Mesenchymal stem cell (in vitro differentiated cells and primary cell): ENCODE results near the gene CEP68.
A peak's percentile ranks its signal among the peaks of the same experiment; 100 is the strongest.

ENCODE experiments used
- DNase-seq: peaks from one replicate; pipeline ENCODE4 v3.0.0-alpha.2; 2013
- H2AFZ ChIP-seq: one replicate; pipeline ENCODE4 v1.6.1; 2013; ENCODE audit warnings: low read depth, mild to moderate bottlenecking, control low read depth, inconsistent platforms, low read length, moderate library complexity
- H2AK5ac ChIP-seq: 2 replicates; pipeline ENCODE4 v1.6.1; 2013; ENCODE audit warnings: low read length, moderate library complexity, mild to moderate bottlenecking, inconsistent platforms; ENCODE audit not compliant: severe bottlenecking
- H2BK120ac ChIP-seq: one replicate; pipeline ENCODE4 v1.6.1; 2013; ENCODE audit warnings: low read depth, mild to moderate bottlenecking, inconsistent platforms, low read length, moderate library complexity
- H2BK12ac ChIP-seq, 2 experiments: one replicate each; pipeline ENCODE4 v1.6.1; 2013; ENCODE audit warnings: inconsistent platforms in 2 of 2, low read length in 2 of 2, mild to moderate bottlenecking in 2 of 2, moderate library complexity in 2 of 2, control low read depth in 1 of 2
- H2BK15ac ChIP-seq: one replicate; pipeline ENCODE4 v1.6.1; 2013; ENCODE audit warnings: mild to moderate bottlenecking, low read depth, inconsistent platforms; ENCODE audit not compliant: poor library complexity, severe bottlenecking
- H2BK5ac ChIP-seq: 2 replicates; pipeline ENCODE4 v1.6.1; 2013; ENCODE audit warnings: low read depth, mild to moderate bottlenecking, low read length, control low read depth, inconsistent platforms; ENCODE audit not compliant: poor library complexity, severe bottlenecking
- H3K14ac ChIP-seq, 2 experiments: one replicate each; pipeline ENCODE4 v1.6.1; 2013; ENCODE audit warnings: inconsistent platforms in 2 of 2, low read length in 2 of 2, control low read depth in 1 of 2, mild to moderate bottlenecking in 1 of 2, moderate library complexity in 1 of 2
- H3K18ac ChIP-seq, 2 experiments: one replicate each; pipeline ENCODE4 v1.6.1; 2013; ENCODE audit warnings: inconsistent platforms in 2 of 2, low read length in 2 of 2, control low read depth in 1 of 2, low read depth in 1 of 2, mild to moderate bottlenecking in 1 of 2
- H3K23ac ChIP-seq, 2 experiments: one replicate each; pipeline ENCODE4 v1.6.1; 2013; ENCODE audit warnings: inconsistent platforms in 2 of 2, low read length in 2 of 2, mild to moderate bottlenecking in 2 of 2, moderate library complexity in 2 of 2, control low read depth in 1 of 2
- H3K27ac ChIP-seq: 2 replicates; pipeline ENCODE4 v1.5.1; 2013; ENCODE audit warnings: mild to moderate bottlenecking, moderate library complexity, low read length, control low read depth, inconsistent platforms; ENCODE audit not compliant: poor library complexity, severe bottlenecking
- H3K27me3 ChIP-seq, 2 experiments: 2 replicates each; pipeline versions ENCODE4 v1.6.1 to v1.7.0; 2013; ENCODE audit warnings: low read length in 2 of 2, mild to moderate bottlenecking in 2 of 2, moderate library complexity in 2 of 2, control low read depth in 1 of 2, inconsistent platforms in 1 of 2; ENCODE audit not compliant: control insufficient read depth in 1 of 2, insufficient read depth in 1 of 2
- H3K36me3 ChIP-seq, 2 experiments: 2 replicates each; pipeline versions ENCODE4 v1.6.1 to v1.7.0; 2013; ENCODE audit warnings: low read length in 2 of 2, control low read depth in 1 of 2, inconsistent platforms in 1 of 2, low read depth in 1 of 2, mild to moderate bottlenecking in 1 of 2; ENCODE audit not compliant: insufficient read depth in 2 of 2, control insufficient read depth in 1 of 2
- H3K4ac ChIP-seq, 2 experiments: one replicate each; pipeline ENCODE4 v1.6.1; 2013; ENCODE audit warnings: inconsistent platforms in 2 of 2, low read length in 2 of 2, mild to moderate bottlenecking in 2 of 2, moderate library complexity in 2 of 2, control low read depth in 1 of 2, low read depth in 1 of 2
- H3K4me1 ChIP-seq: 2 replicates; pipeline ENCODE4 v1.6.1; 2013; ENCODE audit warnings: low read depth, low read length, control low read depth; ENCODE audit not compliant: control insufficient read depth, insufficient read depth
- H3K4me2 ChIP-seq: 2 replicates; pipeline ENCODE4 v1.6.1; 2013; ENCODE audit warnings: low read length, mild to moderate bottlenecking, inconsistent platforms; ENCODE audit not compliant: poor library complexity, severe bottlenecking
- H3K4me3 ChIP-seq, 2 experiments: 2 replicates each; pipeline versions ENCODE4 v1.5.1 to v1.7.0; 2013; ENCODE audit warnings: low read length in 2 of 2, mild to moderate bottlenecking in 2 of 2, control low read depth in 1 of 2, low read depth in 1 of 2; ENCODE audit not compliant: insufficient read depth in 1 of 2
- H3K79me1 ChIP-seq: replicated peaks from 2 replicates; pipeline ENCODE4 v1.6.1; 2013; ENCODE audit warnings: mild to moderate bottlenecking, control low read depth, low read length, inconsistent platforms; ENCODE audit not compliant: poor library complexity, severe bottlenecking
- H3K9ac ChIP-seq: 2 replicates; pipeline ENCODE4 v1.7.0; 2013; ENCODE audit warnings: mild to moderate bottlenecking, low read length, moderate library complexity
- H3K9me3 ChIP-seq: 2 replicates; pipeline ENCODE4 v1.7.0; 2013; ENCODE audit warnings: mild to moderate bottlenecking, low read length; ENCODE audit not compliant: control insufficient read depth
- H4K8ac ChIP-seq: one replicate; pipeline ENCODE4 v1.6.1; 2013; ENCODE audit warnings: inconsistent platforms, mild to moderate bottlenecking, low read length, moderate library complexity
- H4K91ac ChIP-seq: one replicate; pipeline ENCODE4 v1.6.1; 2013; ENCODE audit warnings: mild to moderate bottlenecking, low read length, inconsistent platforms
- WGBS: methylation state at CpG from one replicate; pipeline ENCODE4 v1.1.7; 2013; ENCODE audit warnings: mixed read lengths; 5-methylcytosine and 5-hydroxymethylcytosine counted together

CEP68 gene

DNA sequence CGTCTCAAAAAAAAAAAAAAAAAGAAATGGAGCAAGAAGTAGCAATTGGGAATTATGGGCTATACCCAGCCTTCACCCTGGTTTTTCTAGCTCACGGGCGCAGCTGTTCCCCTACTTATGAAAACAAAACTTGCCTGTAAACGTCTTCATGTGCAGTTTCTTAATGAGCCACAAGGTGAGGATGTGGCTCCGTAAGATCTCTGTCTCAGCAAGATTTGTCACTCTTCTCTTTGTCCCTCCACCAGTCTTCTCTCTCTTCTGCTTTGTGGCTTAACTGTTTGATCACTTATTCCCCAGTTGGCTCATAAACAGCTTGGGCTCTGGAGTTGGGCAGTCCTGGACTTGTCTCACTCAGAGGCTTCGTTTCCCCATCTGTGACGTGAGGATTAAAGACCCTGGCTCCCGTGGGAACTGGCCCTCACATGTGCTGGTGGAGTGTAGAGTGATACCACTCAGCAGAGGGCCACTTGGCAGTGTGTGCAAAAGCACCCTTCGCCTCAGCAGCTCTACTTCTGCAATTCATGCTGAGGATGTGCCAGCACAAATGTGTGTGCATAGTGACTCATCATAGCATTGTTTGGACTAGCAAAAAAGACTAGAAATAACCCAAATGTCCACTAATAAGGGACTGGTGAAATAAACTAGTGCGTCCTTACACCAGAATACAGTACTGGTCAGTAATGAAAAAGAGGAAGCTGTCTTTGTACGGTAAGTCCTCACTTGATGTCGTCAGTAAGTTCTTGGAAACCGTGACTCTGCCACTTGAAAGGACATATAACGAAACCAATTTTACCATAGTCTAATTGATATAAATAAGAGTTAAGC, 8.7 kb downstream of the CEP68 start:
- H3K4me3 ChIP-seq = peak overlapping the region in 1 of 2 experiments; percentile 56
- no peak overlapping the region for H2BK5ac ChIP-seq
- H4K8ac ChIP-seq = no peak overlapping the region
- H3K23ac ChIP-seq = no peak overlapping the region
- no peak overlapping the region for H2BK120ac ChIP-seq
- peak overlapping the region; percentile 68 for H3K9ac ChIP-seq
- H3K27ac ChIP-seq = peak overlapping the region; percentile 22
- no peak overlapping the region for H4K91ac ChIP-seq
- no peak overlapping the region for H3K4ac ChIP-seq
- H3K36me3 ChIP-seq = peaks cover 12 to 13% of the 10 kb centered on the region in 2 experiments
- no peak overlapping the region for H2AFZ ChIP-seq
- H2BK15ac ChIP-seq = no peak overlapping the region
- no peak overlapping the region for H3K18ac ChIP-seq
- DNase-seq = peak; percentile 95
- peaks cover 20% of the 10 kb centered on the region for H3K4me1 ChIP-seq
- H2AK5ac ChIP-seq = no peak overlapping the region
- no peaks in the 10 kb centered on the region for H3K9me3 ChIP-seq
- peaks cover 45% of the 10 kb centered on the region for H3K79me1 ChIP-seq
- WGBS = 27% methylated on average over 10 of the region's 14 CpGs
- no peak overlapping the region for H3K14ac ChIP-seq
- peak overlapping the region; percentile 5 for H3K4me2 ChIP-seq
- H3K27me3 ChIP-seq = no peaks in the 10 kb centered on the region
- H2BK12ac ChIP-seq = peak overlapping the region in 1 of 2 experiments; percentile 4

DNA sequence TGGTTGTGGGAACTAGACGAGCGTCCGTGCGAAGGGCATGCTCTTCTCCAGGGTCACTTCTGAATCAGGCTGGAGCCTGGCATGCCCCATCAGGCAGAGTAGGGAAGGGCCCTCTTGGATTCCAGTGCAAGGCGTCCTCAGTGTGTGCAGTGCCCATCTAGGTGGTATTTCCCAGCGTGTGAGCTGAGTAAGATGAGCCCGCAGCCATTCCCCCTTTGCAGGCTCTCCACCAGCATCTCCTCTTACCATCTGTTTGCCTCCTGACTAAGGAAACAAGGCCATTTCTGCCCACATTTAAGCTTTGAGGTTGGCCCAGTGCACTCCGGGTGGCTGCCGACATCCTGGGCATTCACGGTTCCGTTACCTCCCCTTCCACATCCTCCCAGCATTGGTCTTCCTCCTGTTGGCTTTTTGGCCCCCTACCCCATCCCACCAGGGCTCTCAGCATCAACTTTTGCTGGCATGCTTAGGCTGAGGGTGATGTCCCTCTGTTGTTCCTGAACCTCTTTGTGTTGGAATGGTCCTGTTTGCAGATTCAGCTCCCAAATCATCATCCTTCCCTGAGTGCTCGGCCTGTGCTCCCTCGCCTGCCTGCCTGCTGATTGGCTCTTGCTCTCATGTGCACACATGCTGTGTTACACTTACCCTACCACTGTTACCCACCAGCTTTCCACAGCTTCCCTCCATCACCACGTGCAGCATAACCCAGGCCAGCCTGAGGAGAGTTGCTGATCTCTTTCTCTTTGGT, 11.8 kb downstream of the CEP68 start:
- Histone ChIP-seq H3K4ac (no peak overlapping the region), H2AK5ac (no peak overlapping the region), H3K4me2 (no peak overlapping the region), H3K27me3 (no peaks in the 10 kb centered on the region), H3K14ac (no peak overlapping the region), H2BK5ac (no peak overlapping the region), H3K9me3 (no peaks in the 10 kb centered on the region), H3K18ac (no peak overlapping the region), H4K8ac (no peak overlapping the region), H3K79me1 (peaks cover 40% of the 10 kb centered on the region), H2BK15ac (no peak overlapping the region), H2BK12ac (no peak overlapping the region), H2AFZ (no peak overlapping the region), H4K91ac (peak overlapping the region; percentile 15), H3K23ac (no peak overlapping the region), H3K9ac (no peak overlapping the region), H3K36me3 (peaks cover 40% of the 10 kb centered on the region in 2 experiments), H3K4me3 (no peak overlapping the region), H2BK120ac (no peak overlapping the region), H3K27ac (no peak overlapping the region), H3K4me1 (peaks cover 33% of the 10 kb centered on the region)
- DNase-seq = no peak
- WGBS = 92% methylated on average over 14 of the region's 14 CpGs

DNA sequence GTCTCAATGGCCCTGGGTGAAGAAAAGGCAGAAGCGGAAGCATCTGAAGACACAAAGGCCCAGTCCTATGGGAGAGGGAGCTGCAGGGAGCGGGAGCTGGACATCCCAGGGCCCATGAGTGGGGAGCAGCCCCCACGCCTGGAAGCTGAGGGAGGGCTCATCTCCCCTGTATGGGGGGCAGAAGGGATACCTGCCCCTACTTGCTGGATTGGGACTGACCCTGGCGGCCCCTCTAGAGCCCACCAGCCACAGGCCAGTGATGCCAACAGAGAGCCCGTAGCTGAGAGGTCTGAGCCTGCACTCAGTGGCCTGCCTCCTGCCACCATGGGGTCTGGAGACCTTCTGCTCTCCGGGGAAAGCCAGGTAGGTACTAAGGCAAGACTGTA, 13.2 kb downstream of the CEP68 start:
- Histone ChIP-seq H2AFZ (no peak overlapping the region), H3K14ac (no peak overlapping the region), H3K79me1 (peaks cover 36% of the 10 kb centered on the region), H2BK120ac (no peak overlapping the region), H3K9ac (peak overlapping the region; percentile 53), H3K9me3 (no peaks in the 10 kb centered on the region), H3K36me3 (peaks cover 41 to 55% of the 10 kb centered on the region in 2 experiments), H2BK5ac (no peak overlapping the region), H2AK5ac (no peak overlapping the region), H3K4me2 (no peak overlapping the region), H3K27me3 (no peaks in the 10 kb centered on the region), H3K4me1 (peaks cover 33% of the 10 kb centered on the region), H2BK12ac (peak overlapping the region in 1 of 2 experiments; percentile 28), H3K27ac (no peak overlapping the region), H2BK15ac (peak overlapping the region; percentile 85), H4K91ac (no peak overlapping the region), H3K23ac (no peak overlapping the region), H3K18ac (peak overlapping the region in 1 of 2 experiments; percentile 58), H4K8ac (peak overlapping the region; percentile 51), H3K4ac (peak overlapping the region in 1 of 2 experiments; percentile 58), H3K4me3 (no peak overlapping the region)
- no peak for DNase-seq
- 82% methylated on average over 6 of the region's 6 CpGs for WGBS
